ENCODE measurements around the gene SEC14L2. TPM values are rescaled to one million over a fixed set of nuclear protein-coding genes. Genes with fewer than 3 reads are reported as not detected.

SEC14L2 gene
- total RNA-seq, 1 experiment from 2014 or later = 3.9 TPM

DNA sequence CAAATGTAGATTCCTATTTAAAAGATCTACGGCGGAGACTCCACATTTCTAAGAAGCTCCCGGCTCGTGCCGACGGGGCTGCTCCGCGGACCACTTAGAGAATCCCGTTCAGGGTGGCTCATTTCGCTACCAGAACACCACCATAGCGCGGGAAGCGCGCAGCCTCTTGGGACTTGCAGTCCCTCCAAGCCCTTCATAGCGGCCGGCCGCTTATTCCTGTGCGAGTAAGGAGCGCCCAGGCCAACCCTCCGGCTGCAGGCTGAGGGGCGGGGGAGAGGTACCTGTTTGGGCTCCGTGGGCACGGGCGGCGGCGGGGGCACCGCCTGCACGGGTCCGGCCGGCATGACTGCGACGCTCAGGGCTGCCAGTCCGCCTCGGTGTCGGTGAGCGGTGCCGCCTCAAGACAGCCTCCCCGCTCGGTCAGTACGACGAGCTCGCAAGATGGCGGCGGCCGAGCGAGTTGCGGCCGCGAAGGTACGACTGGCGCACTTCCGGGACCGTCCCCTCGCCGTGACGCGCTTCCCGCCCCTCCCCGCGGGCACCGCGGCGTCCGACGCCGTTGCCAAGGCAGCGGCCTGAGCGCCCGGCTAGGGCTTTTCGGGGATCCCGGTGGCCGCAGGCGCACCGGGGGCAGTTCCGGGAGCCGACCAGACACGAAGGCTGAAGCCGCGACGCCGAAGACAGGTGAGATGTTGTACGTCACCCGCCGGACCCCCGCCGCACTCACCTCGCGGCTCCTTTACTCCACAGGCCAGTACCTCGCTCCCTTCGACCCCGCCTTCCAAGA, 40.2 kb upstream of the SEC14L2 start, which contains the start of the genes CCDC157 and SF3A1:
Gene CCDC157 (plus strand): TSS at position 559 of the 787 bp plus-strand sequence. CDS start 8,994 bp downstream, outside the sequence.
Gene SF3A1 (minus strand): TSS at position 446 of the 787 bp plus-strand sequence. CDS start 102 bp downstream, at position 344.
- peak; percentile 91 for DNase-seq (ENCODE audit: low spot score)
- peak; percentile 84; the same call in 1 of the 2 replicates for TF ChIP-seq MYBL2 (CRISPR knock-in tag; IDR thresholded peaks at IDR 0.05)
- peak; percentile 86 for TF ChIP-seq ZBTB21 (CRISPR knock-in tag; IDR thresholded peaks at IDR 0.05; ENCODE audit: borderline replicate concordance)
- TF ChIP-seq CREM (CRISPR knock-in tag; IDR thresholded peaks at IDR 0.05) = peak; percentile 94
- TF ChIP-seq ZNF219 (CRISPR knock-in tag; IDR thresholded peaks at IDR 0.05; ENCODE audit: borderline replicate concordance) = 0 out of 2 replicates have a peak, but pooled peaks have one; percentile 42
- TF ChIP-seq, protein P1, sequence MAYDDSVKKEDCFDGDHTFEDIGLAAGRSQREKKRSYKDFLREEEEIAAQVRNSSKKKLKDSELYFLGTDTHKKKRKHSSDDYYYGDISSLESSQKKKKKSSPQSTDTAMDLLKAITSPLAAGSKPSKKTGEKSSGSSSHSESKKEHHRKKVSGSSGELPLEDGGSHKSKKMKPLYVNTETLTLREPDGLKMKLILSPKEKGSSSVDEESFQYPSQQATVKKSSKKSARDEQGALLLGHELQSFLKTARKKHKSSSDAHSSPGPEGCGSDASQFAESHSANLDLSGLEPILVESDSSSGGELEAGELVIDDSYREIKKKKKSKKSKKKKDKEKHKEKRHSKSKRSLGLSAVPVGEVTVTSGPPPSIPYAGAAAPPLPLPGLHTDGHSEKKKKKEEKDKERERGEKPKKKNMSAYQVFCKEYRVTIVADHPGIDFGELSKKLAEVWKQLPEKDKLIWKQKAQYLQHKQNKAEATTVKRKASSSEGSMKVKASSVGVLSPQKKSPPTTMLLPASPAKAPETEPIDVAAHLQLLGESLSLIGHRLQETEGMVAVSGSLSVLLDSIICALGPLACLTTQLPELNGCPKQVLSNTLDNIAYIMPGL (CRISPR knock-in tag; IDR thresholded peaks at IDR 0.05) = peak; percentile 60; the same call in 1 of the 2 replicates
- peak; percentile 90 for TF ChIP-seq FOXP1 (CRISPR knock-in tag; IDR thresholded peaks at IDR 0.05; ENCODE audit: borderline replicate concordance)
- 0 out of 2 replicates have a peak, but pooled peaks have one; percentile 30 for TF ChIP-seq JUN (CRISPR knock-in tag; IDR thresholded peaks at IDR 0.05)
- TF ChIP-seq, protein P2, sequence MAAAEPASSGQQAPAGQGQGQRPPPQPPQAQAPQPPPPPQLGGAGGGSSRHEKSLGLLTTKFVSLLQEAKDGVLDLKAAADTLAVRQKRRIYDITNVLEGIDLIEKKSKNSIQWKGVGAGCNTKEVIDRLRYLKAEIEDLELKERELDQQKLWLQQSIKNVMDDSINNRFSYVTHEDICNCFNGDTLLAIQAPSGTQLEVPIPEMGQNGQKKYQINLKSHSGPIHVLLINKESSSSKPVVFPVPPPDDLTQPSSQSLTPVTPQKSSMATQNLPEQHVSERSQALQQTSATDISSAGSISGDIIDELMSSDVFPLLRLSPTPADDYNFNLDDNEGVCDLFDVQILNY (CRISPR knock-in tag; IDR thresholded peaks at IDR 0.05) = peak; percentile 51; the same call in 1 of the 2 replicates
- TF ChIP-seq, protein P3, sequence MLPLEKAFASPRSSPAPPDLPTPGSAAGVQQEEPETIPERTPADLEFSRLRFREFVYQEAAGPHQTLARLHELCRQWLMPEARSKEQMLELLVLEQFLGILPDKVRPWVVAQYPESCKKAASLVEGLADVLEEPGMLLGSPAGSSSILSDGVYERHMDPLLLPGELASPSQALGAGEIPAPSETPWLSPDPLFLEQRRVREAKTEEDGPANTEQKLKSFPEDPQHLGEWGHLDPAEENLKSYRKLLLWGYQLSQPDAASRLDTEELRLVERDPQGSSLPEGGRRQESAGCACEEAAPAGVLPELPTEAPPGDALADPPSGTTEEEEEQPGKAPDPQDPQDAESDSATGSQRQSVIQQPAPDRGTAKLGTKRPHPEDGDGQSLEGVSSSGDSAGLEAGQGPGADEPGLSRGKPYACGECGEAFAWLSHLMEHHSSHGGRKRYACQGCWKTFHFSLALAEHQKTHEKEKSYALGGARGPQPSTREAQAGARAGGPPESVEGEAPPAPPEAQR (CRISPR knock-in tag; IDR thresholded peaks at IDR 0.05) = no peak
- peak; percentile 65 for TF ChIP-seq TEAD1 (CRISPR knock-in tag; IDR thresholded peaks at IDR 0.05)
- 0 out of 2 replicates have a peak, but pooled peaks have one; percentile 24 for TF ChIP-seq ESRRA (CRISPR knock-in tag; IDR thresholded peaks at IDR 0.05; ENCODE audit: borderline replicate concordance)
- TF ChIP-seq, protein P4, sequence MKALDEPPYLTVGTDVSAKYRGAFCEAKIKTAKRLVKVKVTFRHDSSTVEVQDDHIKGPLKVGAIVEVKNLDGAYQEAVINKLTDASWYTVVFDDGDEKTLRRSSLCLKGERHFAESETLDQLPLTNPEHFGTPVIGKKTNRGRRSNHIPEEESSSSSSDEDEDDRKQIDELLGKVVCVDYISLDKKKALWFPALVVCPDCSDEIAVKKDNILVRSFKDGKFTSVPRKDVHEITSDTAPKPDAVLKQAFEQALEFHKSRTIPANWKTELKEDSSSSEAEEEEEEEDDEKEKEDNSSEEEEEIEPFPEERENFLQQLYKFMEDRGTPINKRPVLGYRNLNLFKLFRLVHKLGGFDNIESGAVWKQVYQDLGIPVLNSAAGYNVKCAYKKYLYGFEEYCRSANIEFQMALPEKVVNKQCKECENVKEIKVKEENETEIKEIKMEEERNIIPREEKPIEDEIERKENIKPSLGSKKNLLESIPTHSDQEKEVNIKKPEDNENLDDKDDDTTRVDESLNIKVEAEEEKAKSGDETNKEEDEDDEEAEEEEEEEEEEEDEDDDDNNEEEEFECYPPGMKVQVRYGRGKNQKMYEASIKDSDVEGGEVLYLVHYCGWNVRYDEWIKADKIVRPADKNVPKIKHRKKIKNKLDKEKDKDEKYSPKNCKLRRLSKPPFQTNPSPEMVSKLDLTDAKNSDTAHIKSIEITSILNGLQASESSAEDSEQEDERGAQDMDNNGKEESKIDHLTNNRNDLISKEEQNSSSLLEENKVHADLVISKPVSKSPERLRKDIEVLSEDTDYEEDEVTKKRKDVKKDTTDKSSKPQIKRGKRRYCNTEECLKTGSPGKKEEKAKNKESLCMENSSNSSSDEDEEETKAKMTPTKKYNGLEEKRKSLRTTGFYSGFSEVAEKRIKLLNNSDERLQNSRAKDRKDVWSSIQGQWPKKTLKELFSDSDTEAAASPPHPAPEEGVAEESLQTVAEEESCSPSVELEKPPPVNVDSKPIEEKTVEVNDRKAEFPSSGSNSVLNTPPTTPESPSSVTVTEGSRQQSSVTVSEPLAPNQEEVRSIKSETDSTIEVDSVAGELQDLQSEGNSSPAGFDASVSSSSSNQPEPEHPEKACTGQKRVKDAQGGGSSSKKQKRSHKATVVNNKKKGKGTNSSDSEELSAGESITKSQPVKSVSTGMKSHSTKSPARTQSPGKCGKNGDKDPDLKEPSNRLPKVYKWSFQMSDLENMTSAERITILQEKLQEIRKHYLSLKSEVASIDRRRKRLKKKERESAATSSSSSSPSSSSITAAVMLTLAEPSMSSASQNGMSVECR (CRISPR knock-in tag; IDR thresholded peaks at IDR 0.05; ENCODE audit: borderline replicate concordance) = peak; percentile 61; the same call in 1 of the 2 replicates
- no peak for TF ChIP-seq GRHL2 (CRISPR knock-in tag; IDR thresholded peaks at IDR 0.05; ENCODE audit: insufficient replicate concordance, severe bottlenecking)
- TF ChIP-seq, protein P5, sequence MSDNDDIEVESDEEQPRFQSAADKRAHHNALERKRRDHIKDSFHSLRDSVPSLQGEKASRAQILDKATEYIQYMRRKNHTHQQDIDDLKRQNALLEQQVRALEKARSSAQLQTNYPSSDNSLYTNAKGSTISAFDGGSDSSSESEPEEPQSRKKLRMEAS (CRISPR knock-in tag; IDR thresholded peaks at IDR 0.05) = peak; percentile 87
- TF ChIP-seq, protein P6, sequence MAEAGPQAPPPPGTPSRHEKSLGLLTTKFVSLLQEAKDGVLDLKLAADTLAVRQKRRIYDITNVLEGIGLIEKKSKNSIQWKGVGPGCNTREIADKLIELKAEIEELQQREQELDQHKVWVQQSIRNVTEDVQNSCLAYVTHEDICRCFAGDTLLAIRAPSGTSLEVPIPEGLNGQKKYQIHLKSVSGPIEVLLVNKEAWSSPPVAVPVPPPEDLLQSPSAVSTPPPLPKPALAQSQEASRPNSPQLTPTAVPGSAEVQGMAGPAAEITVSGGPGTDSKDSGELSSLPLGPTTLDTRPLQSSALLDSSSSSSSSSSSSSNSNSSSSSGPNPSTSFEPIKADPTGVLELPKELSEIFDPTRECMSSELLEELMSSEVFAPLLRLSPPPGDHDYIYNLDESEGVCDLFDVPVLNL (CRISPR knock-in tag; IDR thresholded peaks at IDR 0.05; ENCODE audit: borderline replicate concordance, low read depth) = peak; percentile 73
- peak; percentile 79 for TF ChIP-seq GABPB1 (CRISPR knock-in tag; IDR thresholded peaks at IDR 0.05)
- TF ChIP-seq, protein P7, sequence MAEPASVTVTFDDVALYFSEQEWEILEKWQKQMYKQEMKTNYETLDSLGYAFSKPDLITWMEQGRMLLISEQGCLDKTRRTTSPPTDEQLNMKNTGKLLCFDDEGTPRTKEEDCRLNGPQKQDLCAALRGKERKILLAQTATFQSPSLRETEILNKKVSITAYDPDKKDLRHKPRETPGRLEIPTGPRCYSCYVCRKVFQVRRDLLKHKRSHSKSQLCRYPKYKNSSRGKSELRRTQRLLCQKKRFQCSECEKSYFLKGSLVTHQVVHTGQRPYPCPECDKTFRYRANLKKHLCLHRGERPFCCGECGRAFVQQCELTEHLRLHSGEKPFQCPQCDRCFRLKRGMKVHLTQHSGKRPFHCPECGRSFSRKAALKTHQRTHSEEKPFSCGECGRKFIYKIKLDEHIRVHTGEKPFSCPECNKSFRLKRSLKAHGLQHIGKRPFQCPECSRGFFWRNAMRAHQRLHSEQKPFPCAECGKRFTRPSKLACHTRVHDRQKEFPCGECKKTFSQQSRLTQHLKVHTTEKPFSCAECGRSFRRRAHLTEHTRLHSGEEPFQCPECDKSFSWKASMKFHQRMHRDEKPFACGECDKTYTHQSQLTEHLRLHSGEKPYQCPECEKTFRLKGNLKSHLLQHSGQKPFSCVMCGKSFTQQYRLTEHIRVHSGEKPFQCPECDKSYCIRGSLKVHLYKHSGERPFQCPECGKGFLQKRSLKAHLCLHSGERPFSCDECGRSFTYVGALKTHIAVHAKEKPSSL (CRISPR knock-in tag; conservative IDR thresholded peaks at IDR 0.05) = no peak

More for the DNA sequence above, 40.2 kb upstream of the SEC14L2 start, which contains the start of the genes CCDC157 and SF3A1:
- Mint-ChIP-seq H3K9me3 (no peaks in the 10 kb centered on the region), H3K4me1 (peaks cover 20% of the 10 kb centered on the region), H3K27me3 (ENCODE audit: low read depth) (no peaks in the 10 kb centered on the region), H3K27ac (peak within 1 kb of the TSS; percentile 95), H3K36me3 (peaks cover 24% of the 10 kb centered on the region), H3K4me3 (peak within 1 kb of the TSS; percentile 95)
- peak; percentile 90 for ATAC-seq
- ChIA-PET CTCF (interaction anchor here (0.9 to 3.6 kb wide), 7 partner anchors 30 to 93 kb away, joined by 3 to 25 read pairs (median 5); partner anchors contain the start of genes CASTOR1, RNF215, SEC14L2 and TBC1D10A), POLR2A (interaction anchor here (0.5 to 1.7 kb wide), 8 partner anchors 10 to 69 kb away, joined by 3 to 19 read pairs (median 6); partner anchors contain the start of genes CASTOR1, MTFP1, RNF215 and SEC14L2)
